ENCODE measurements around the gene QRICH2.
A peak's percentile ranks its signal among the peaks of the same experiment; 100 is the strongest.
"Not testable (repeated sequence)": the region's sequence is repeated elsewhere in the genome, so short reads cannot be mapped to it uniquely, and the experiment has no call there.

Gene QRICH2

DNA sequence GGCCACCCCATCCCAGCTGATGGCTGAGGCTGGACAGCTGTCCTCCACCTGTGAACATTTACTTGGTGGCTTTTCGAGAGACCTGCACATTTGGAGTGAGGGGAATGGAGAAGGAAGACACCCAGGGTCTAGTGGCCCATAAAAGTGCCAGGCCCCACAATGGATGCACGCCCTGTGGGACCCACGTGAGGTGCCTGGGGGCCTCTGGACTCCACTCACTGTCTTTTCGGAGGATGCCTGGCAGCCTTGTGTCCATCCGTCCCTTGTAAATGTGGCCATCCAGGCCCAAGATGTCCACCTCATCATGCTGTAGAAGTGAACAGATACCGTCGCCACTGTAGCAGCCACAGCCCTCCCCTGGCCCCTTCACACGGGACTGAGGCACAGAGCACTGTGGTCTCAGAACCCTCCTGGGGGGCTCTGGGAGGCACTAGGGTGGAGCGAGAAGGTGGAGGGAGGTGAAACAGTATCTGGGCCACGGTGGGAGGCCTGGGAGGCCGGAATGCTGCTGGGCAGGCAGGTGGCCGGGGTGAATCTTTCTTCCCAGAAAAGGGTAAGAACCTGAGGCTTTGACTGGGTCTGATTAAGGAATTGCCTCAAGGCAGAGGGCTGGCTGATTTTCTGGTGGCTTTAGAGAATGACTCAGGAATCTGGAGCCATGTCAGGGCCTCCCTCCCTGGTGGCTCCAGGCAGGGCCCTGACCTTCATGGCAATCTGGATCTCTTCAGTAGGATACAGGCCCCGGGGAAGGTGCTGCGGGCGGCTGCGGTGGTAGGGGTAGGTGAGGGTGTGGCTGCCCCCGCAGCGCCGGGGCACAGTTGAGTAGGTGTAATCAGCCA is 31.4 kb downstream of the QRICH2 start:
- peak; percentile 36 for DNase-seq

DNA sequence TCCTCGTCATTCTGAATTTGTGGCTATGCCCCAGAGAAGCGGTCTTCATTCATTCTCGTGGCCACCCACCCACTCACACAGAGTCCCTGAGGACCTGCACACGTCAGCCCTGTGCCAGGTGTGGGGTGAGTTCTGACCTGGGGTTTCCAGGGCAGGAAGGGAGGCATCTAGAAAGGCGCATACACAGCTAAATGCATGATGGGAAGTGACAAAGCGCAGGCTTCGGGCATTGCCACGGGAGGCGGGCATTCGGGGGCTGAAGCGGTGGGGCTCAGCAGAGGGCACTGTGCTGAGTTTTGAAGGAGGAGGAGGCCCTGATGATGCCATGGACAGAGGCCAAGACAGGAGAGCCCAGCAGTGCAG is 32.0 kb downstream of the QRICH2 start:
- DNase-seq = no peak

GRCh38 chr17:76275382-76276068 is 32.6 kb downstream of the QRICH2 start:
- no peak for DNase-seq

DNA sequence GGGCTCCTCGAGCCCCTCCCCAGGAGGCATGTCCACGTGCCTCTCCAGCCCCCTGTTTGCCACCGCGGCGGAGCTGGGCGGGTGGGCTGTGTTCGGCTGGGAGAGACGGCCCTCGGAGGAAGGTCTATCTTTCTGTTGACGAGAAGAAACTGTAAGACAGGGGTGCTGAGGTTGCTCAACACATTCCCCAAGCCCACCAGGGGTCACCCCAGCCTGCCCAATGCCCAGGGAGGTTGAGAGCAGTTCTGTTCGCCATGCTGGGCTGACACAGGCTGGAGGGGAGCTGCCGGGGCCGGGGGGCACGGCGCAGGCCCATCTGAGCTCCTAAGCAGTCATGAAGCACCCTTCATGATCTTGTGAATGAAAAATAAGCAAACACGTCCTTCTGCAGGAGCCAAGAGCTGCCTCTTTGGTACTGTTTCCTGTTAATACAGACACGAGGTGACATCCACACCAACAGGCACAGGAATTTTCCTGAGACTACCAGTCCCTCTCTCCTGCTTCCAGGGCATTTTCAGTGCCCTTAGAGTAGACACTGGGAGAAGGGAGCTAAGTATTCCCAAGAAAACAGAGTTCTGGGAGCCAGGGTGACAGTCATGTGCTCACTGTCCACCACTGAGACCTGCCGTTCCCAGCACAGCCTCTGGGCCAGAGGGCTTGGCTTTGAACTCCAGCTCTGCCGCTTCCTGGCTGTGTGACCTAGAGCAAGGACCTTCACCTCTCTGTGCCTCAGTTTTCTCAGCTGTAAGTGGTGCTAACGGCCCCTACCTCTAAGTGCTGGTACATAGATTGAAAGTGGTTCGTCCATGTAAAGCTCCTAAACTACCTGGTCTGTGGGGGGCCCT is 33.7 kb downstream of the QRICH2 start:
- DNase-seq = no peak

GRCh38 chr17:76273445-76274111 is 34.5 kb downstream of the QRICH2 start:
- DNase-seq = no peak

- no peak for DNase-seq
Observed at GRCh38 chr17:76272541-76273444, 35.3 kb downstream of the QRICH2 start.

DNA sequence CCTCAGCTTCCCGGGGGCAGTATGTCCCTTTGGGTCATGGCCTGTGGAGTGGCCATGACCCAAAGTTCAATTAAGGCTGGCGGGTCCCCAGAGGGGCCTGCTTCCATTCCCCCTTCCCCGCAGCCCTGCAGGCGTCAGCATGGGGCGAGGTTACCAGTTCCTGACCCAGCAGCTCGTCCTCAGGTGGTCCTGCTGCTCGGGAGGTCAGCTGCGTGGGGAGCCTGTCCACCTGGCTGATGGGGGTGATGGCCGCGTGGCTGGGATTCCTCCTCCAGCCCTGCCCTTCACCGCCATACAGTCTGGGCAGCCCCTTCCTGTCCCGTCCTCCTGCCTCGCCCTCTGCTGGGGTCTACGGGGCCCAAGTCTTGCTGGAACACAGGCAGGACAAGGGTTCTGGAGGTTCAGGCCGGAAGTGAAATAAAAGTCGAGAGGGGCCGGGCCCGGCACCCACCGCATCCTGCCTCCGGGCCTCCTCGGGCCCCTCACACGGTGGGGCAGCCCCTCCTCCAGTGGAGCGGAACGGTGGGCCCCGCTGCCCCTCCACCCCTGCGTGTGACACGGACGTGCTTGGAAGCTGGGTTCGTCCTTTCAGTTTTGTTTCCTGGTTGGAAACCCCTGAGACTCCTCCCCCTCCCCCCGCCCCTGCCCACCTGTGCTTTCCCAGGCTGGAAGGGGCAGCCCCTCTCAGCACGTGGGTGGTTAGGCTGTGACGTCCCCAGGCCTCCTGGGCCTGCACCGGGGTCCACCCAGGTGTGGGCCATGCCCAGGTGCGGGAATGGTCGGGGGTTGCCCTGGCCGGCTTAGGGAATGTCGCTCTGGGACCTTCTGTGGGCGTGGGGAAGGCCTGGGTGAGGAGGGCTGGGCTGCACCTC is 36.2 kb downstream of the QRICH2 start:
- no peak for DNase-seq

GRCh38 chr17:76270770-76271668 is 37.1 kb downstream of the QRICH2 start:
- no peak for DNase-seq

DNA sequence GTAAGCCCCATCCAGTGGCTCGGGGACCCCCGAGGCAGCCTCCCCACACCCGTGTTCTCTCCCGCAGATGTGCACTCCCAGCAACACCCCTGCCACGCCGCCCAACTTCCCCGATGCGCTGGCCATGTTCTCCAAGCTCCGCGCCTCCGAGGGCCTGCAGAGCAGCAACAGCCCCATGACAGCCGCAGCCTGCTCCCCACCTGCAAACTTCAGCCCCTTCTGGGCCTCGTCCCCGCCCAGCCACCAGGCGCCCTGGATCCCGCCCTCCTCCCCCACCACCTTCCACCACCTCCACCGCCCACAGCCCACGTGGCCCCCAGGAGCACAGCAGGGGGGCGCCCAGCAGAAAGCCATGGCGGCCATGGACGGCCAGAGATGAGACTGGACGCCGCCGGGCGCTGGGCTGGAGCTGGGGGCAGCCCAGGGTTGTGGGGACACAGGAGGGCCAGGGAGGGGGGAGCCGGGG is 37.9 kb downstream of the QRICH2 start:
- DNase-seq = no peak

- DNase-seq = peak; percentile 52
Observed at GRCh38 chr17:76268991-76269981, 38.8 kb downstream of the QRICH2 start.

- peak; percentile 88 for DNase-seq
Observed at GRCh38 chr17:76268015-76268749, 39.9 kb downstream of the QRICH2 start.

DNA sequence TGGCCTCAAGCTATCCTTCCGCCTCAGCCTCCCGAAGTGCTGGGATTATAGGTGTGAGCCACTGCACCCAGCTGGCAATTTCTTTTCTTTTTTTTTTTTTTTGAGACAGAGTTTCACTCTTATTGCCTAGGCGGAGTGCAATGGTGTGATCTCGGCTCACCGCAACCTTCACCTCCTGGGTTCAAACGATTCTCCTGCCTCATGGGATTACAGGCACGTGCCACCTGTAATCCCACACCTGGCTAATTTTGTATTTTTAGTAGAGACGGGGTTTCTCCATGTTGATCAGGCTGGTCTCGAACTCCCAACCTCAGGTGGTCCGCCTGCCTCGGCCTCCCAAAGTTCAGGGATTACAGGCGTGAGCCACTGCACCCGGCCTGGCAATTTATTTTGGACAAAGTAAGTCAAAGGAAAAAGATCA is 40.5 kb downstream of the QRICH2 start:
- DNase-seq = not testable (repeated sequence)

DNA sequence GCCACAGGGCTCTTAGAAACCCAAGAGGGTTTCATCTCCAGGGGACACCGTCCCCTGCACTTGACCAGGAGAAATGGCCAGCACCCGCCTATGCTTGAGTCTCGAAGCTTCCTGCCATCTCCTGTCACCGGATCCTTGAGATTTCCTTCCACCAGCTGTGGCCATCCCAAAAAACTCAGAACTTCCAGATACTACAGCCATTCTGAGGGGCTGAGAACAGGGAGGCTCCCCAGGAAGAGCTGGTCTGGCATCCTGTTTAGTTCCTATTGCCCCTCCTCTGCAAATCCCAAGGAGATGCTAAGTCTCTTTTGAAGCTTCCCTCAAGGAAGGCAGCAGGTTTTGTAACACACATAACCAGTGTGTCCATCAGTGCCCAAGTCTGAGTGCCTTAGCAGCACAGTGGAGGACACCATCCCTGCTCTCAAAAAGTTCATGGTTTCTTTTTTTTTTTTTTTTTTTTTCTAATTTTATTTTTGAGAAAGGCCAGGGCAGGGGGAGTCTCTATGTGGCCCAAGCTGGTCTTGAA is 41.0 kb downstream of the QRICH2 start:
- DNase-seq = no peak

DNA sequence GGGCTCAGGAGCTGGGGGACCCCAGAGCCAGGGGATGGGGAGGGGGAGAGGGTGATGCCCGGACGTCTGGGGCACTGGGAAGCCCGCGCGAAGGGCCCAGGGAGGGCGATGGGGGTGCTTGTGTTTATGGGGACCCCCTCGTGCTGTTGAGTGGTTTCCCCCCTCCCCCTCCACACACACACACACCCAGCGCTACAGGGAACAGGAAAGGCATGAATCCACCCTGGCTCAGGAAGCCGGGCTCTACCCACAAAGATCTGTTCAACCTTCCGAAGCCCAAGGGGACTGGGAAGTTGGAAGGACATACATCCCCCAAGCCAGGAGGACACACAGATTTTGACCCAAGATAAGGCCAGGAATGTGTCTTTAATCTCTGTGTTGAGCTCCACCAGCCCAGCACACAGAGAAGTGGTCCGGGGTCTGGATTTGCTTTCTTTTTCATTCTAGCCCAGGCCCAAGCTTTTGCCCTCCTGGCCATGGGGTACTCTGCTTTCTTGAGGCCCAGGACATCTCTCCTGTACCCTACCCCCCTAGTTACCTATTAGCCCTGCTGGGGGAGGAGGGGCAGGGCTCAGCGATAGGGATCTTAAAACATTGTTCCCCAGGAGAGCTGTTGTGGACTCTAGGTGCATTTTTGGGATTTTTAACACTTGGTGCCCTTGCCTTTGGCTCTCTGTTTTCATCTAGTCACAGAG is 41.7 kb downstream of the QRICH2 start:
- DNase-seq = peak; percentile 50

GRCh38 chr17:76265624-76266243 is 42.3 kb downstream of the QRICH2 start:
- peak; percentile 48 for DNase-seq

Data from OCI-M1 (cell line).